Stimulated activated CD8-positive, alpha-beta memory T cell treated with anti-CD3 and anti-CD28 coated beads, Interleukin-4, amount 100 ng/mL, for 1 hour (primary cell): ENCODE data around the gene RTN4RL2.
A peak's percentile ranks its signal among the peaks of the same experiment; 100 is the strongest.

ENCODE experiments used
- DNase-seq, 2 donors: peaks; one replicate each; pipeline ENCODE4 v3.0.0-alpha.2; 2020; ENCODE audit warnings: low read depth in 2 of 2, low spot score in 1 of 2

The RTN4RL2 gene

DNA sequence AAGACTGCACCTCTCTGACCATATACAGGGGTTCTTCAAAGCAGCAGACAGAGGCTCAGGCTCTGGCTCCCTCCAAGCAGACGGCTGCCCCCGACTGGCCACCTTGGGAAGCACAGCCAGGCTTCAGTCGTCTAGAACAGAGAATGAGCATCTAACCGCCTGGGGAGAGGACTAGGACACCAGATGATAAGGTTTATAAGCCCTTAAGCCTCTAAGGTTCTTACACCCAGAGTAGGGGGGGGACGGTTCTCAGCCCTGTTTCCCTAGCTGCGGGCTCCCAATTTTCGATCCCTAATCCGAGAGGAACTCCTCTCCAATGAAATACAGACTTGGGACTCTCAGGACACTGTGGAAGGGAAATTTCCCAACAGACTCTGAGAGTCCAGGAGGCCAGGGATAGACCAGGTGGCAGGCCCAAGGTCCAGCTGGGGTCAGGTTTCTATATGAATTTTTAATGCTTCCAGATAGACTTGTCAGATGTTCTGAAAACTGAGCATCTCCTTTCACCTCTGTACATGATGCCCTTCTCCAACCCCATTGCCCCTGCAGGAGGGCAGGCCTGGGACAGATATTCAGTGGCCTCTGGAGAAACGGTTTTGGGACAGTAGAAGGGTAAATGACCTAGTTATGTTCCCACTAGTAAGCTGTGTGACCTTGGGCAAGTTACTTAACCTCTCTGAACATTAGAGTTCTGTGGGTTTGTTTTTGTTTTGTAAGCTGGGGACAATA lies 20.2 kb downstream of the RTN4RL2 start:
- DNase-seq, result no peak

DNA sequence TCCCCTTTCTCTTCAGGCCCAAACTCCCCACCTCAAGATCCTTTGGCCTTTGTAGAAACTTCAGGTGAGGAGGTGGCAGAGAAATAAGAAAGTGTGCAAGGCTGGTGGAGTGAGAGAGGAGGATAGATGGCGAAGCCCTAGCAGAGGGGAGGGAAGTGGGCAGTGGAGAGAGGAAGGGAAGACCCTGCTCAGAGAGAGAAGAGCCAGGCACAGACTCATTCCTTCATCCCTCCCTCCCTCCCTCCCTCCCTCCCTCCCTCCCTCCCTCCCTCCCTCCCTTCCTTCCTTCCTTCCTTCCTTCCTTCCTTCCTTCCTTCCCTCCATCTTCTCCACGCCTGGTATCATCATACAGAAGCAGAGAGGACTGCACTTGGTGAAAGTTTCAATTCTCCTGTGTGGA lies 21.0 kb downstream of the RTN4RL2 start:
- DNase-seq, result no peak

DNA sequence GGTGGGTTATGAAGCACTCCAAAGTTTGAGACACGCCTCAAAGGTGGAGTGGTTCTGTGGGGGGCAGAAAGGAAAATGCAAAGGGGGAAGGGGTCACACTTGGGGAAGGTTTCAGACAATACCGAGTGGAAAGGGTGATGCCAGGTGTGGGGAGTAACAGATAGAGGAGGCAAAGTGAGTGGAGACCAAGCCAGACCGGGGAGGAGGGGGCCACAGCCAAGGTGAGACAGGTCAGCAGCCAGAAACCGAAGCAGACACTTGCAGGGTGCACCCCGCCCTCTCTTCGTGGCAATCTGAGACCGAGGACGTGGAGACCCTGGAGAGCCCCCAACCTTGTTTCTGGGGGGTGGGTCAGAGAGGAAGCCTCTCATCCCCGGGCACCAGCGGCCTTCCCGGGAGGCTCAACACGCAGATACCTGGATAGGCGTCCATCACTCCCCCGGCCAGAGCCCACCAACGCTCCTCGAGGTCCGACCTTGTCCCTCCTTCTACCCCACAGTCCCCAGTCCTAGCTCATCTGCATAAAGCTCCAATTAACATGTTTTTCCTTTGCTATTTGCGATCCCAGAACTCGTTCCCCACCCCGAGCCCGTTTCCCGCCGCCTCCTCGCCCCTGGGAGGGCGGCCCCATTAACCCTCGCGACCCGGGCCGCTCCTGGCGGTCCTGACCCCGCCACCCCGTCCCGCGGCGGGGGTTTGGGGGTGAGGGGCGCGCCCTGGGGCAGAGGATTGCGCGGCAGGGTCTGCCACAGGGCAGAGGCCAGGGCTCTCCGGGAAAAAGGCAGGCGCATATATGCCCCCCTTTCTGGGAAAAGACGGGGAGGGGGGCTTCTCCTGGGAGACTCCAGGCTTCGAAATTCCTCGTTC lies 21.8 kb downstream of the RTN4RL2 start:
- DNase-seq, result no peak

DNA sequence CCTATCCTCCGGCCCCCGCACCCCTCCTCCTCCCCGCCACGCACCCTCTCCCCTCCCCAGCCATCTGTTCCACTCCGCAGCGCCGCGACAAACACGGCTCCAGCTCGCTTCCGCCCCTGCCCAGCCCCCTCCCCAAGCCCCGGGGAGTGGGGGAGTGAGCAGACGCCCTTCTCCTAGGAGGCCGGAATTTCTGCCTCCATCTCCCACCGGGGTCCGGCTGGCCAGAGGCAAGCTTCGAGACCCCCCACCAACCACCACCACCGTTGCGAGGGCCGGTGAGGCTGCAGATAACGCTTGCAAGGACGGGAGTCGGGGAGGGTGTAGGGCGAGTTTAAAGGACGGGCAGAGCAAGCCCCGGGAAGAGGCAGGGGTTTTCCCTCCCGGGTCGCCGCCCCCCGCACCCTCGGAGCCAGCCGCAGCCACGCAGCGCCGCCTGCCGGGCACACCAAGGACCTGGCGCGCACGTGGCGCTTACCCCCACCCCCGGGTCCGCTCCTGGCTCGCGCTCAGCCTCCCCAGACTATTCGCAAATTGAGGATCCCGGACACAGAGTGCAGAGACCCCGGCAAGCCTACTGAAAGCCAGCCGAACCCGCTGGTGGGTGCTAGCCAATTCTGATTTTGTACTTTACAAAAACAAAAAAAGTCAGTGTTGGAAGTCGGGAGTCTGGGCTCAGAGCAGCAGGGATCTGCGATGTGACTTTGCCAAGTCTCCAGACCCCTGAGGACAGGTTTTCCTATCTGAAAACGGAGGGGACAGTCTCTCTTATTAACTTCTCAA lies 22.6 kb downstream of the RTN4RL2 start:
- no peak for DNase-seq

DNA sequence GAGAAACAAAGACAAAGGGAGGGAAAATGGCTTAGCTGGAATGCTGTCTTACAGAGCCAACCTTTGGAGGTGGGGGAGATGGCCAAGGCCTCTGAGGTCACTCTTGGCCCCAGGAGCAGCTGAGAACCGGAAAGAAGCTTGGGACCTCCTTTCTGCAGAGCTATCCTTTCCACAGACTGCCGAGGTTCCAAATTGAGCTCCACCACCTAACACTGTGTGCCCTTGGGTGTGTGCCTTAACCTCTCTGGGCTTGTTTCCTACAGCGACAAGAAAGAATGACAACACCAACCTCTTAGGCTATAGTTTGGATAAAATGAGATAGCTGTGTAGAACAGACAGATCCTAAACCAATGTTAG lies 23.2 kb downstream of the RTN4RL2 start:
- no peak for DNase-seq

DNA sequence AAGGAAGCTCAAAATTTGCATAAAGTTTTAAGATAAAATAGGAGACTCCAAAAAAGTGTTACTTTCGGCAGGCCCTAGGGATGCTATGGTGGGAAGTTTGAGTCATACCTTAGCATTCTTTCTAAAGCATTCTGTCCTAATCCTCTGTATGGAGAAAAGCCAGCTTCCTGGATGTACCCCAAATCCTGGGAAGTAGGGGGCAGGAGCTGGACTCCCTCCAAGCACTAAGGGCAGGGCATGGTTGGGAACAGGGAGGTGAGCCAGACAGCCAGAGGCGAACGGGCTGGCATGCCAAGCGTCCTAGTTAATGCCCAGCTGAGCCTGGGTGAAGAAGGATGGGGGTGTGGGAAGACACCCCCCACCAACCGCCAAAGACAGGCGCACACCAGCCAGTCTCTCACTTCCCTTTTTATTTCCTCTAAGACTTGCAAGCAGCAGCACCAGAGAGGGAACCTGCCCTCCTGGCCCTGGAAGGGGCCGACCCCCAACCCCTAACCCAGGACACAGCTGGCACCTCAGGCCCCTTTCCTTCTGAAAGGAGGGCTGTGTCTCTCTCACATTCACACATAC lies 23.9 kb downstream of the RTN4RL2 start:
- DNase-seq, result no peak

DNA sequence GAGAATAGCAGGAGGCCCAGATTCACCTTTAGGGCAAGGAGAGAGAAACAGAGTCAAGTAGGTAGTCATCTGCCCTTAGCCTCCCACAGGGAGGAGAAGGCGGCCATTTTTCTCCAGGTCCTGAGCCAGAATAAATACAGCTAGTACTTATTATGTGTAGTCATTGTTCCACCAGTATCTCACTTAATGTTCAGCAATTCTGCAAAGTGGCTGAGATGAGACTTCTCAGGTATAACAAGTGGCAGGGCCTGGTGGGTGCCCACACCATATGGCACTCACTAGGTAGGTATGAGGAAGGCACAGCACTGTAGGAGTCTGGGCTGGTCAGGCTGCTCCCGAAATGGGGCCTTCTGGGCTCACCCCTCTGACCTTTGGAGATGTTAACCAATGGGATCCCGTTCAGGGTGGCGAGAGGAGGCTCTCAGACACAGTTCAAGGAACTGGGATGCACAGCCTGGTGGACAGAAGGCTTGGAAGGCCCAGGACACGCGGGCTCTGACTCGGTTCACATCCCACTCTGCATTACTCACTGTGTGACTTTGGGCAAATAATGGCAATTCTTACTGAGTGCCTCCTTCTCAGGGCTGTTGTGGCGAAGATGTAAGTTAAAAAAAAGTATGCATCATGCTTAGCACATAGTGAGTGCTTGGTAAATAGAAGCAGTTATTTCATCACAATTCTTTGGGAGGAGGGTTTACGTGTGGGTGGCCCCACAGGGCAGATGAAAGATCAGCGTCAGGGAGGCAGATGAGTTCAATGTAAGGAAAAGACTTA lies 25.1 kb downstream of the RTN4RL2 start:
- DNase-seq, result no peak

DNA sequence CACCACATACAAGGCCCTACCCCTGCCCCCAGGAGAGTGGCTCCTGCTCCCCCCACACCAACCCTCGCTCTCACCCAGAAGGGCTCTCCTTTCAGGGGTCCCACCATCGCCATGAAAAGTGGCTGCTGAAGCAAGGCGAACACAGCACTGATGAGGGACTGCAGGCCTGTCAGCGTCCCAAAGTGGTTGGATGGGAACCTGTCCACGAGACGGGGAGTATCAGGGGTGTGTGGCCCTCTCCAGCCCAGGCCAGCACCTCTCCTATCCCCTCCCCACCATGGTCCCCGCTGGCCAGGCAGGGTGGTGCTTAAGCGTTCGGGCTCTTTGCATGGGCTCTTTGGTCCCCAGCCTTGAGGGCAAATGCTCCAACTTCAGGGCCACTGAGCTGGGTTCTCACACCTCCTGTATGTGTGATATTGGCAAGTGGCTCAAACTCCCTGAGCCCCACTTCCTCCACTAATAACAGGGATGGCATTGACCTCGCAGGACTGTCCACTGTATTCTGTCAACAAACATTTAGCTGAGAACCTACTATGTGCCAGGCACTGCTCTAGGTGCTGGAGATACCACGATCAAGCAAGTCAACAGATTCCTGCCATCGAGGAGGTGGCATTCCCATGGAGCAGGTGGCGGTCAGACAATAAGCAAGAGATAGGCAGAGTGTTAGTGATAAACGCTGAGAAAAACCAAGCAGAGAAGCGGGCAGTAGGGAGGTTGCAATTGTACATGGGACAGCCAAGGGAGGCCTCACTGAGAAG lies 26.9 kb downstream of the RTN4RL2 start:
- no peak for DNase-seq

DNA sequence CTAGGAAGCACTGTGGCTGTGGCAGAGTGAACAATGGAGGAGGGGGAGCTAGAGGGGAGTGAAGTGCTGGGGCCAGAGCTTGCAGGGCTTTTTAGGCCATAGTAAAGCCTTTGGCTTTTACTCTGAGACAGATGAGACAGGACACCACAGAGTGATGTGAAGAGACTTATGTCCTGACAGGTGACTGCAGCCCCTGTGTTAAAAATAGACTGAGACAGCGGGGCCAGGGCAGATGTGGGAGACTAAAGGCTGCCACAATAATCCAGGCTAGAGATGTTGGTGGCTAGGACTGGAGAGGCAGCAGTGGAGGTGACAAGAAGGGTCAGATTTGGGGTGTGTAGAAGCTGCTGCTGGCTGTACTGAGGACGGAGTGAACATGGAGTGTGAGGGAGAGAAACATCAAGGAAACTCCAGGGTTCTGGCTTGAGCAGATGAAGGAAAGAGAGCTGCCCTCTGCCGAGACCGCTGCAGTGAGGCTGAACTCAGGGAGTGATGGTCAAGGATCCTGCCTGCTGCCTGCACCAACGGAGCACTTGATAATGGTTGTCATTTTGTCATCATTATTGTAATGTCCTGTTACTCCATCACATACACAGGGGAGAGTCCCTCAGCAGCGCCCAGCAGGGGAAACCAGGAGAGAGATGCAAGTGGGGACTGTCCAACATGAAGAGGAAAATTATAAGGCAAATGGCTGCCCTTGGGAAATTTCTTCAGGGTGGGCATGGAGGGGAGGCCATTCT lies 27.8 kb downstream of the RTN4RL2 start:
- no peak for DNase-seq

DNA sequence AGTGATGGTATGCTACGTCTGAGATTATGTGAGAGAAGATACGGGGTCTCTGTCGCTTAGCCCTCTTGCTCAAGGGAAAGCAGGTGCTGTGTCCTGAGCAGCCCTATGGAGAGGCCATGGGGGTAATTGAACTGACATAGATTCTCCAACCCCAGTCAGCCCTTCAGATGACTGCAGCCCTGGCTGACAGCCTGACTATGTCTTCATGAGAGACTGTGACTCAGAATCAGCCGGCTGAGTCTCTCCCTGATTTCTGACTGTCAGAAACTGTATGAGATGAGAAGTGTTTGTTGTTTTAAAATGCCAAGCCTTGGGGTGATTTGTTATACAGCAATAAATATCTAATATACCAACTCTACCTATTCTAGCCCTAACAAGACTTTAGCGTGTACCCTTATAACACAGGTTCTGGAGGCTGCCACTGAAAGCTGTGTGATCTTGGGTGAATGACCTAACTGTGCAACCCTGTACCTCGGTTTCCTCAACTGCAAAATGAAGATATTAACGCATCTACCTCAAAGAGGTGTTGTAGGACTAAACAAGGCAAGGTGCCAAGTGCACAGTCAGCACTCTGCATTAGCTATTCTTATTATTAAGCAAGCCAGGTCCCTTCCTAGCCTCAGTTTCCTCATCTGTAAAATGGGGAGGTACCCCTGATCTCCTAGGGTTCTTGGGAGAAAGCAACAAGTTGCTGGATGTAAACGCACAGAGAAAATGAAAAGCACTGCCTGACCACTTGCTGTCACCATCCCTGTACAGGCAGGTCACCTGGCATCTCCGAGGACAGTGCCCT lies 30.3 kb downstream of the RTN4RL2 start:
- DNase-seq, result no peak

DNA sequence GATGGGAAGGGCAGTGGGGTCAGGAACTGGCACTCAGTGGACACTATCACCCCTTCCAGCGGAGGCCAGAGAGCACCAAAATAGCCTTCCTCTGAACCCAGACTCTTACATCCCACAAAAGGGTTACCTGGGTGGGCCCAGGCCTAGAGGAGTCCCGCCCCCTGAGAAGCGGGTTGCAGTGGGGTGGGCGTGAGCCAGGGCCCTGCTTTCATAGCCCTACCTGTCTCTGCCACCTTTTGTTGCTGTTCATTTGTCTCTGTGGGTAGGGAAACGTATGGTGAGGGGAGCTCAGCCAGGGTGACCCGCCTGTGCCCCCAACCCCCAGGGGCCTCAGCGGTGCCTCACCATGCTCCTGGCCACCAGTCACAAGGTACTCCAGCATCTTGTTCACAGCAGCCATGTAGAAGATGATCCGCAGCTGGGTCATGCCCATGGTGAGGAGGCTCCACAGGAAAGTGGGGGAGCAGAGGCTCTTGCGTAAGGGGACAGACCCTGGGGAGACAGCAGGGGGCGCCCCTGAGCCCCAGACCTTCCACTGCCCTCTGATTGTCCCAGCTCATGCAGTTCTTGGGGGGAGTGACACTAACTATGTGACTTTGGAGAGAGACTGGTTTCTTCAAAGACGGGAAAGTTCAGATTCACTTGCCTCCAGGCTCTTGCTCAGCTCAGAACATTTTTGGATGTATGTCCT lies 31.2 kb downstream of the RTN4RL2 start:
- DNase-seq, result no peak

DNA sequence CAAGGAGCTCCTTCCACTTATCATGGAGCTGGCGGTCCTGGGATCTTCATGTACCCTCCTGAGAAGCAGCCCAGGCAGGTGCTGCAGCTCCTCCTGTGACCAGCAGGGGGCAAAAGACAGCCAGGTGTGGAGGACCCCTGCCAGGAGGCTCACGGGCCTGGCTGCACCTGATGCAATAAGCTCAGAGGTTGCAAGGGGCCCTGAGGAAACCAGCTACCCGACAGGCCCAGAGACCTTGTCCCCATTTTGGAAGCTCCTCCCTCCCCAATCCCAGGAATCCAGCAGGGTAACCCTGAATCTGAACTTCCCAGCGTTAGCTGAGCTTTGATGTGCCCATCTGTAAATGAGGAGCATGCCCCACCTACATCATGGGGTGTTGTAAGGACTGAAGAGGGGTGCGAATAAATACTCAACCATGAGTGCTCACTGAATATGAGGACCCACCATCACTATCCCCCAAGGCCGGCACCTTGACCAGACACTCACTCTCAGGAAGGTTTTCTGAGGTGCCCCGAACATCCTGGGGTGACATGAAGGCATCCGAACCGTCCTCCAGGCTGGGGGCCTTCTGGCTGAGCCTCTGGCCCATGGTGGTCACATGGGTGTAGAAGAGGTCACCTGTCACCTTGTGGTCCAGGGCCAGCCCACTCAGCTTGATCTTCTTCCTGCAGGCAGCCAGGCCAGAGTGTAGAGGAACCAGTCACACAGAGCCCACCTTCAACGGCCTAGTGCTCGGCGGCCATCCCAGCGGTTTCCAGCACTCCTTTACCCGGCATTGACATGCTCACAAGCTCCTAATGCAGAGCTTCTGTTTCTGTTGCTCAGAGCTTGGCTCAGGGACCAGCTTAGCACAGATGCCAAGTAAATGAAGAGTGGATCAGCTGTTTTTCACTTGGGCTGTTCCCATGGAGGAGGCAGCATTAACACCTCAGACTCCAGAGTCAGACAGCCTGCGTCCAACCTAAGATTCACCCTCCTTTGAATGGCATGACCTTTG lies 33.5 kb downstream of the RTN4RL2 start:
- DNase-seq, result peak; percentile 54 to 64

DNA sequence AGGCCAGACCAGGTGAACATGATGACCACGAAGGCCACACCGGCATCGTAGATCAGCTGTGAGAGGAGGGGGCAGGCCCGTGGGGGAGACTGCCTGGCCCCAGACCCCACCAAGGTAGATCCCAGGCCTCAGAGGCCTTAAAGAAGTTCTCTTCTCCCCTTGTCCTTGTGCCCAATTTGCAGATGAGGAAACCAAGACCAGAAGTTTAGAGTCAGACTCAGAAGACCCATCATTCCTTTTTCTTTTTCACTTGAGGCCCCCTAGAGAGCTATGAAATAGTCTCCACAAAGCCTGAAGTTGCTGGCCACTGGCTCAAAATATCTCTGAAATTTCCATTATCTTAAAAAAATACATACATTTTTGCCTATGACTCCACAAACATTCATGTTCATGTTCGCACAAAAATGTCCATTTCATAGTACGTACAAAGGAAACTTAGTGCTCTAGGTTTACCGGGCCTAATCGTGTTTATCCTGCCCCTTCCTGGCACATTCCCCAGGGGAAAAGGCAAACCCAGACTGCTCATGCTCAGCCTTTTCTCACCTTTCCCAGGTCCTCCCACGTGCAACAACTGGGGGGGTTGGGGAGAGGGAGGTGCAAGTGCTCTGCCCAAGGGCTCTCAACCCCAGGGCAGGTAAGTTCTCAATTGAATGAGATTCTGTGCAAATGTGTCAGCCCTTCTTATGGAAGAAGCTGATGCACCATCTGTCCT lies 35.9 kb downstream of the RTN4RL2 start:
- no peak for DNase-seq

DNA sequence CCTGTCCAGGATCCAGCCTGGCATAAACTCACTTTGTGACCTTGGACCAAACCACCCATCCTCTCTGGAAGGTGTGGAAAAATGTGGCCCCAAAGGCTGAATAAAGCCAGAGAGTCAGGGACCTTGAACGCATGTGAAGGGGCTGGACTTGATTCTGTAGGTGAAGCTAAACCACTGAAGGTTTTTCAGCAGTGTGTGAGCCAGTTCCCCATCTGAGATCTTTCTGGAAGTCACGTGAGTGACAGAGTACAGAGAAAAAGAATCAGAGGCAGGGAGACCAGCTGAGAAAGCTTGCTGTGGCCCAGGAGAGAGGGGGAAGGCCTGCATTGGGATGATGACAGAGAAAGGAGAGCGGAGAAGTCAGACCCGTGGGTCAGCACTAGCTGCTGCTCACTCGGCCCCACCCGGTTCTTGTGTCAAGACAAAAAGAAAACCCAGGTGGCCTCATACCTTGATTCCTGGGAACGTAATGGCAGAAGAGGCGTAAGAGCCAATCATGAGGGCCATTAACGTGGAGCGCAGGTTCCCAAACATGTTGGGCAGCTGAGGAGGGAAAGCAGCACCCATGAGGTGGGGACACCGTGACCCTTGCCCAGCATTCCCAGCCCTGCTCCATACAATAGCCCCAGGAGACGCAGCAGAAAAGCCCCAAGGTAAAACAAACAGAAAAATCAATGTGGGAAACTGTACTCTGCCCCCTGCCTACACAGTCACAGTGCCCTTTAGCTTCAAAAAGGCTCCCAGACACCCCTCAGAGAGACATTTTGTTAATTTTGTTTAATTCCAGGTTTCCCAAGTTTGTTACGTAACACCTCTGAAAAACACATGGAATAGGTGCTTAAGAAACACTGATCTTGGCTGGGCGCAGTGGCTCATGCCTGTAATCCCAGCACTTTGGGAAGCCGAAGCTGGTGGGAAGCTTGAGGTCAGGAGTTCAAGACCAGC lies 37.2 kb downstream of the RTN4RL2 start:
- no peak for DNase-seq

DNA sequence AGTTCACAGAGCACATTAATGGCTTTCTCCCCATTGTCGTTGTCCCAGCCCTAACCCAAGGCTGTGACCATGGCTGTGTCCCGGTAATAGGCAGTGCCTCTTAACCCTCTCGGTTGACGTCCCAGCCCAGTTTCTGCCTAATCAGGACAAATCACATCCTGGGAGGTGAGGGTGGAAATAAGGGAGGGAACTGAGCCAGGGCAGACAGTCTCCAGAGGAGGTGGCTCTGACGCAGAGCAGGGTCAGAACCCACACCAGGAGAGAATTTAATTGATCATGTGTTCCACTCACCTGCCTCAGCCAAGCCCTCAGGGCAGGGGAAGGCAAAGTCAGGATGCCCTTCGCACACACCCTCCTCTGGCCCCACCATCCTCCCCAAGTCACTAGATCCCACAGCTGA lies 38.2 kb downstream of the RTN4RL2 start:
- DNase-seq, result no peak
